SK-N-SH treated with all-trans-retinoic acid at 6 μM for 48 hours (cell line): ENCODE data around the gene LMF1.

Experiments
- ATAC-seq: fragments of 200-7000 bp; cut with Tn5 transposase; 3 replicates; pipeline ENCODE4 v1.9.1; 2020; ENCODE audit warnings: mild to moderate bottlenecking, moderate library complexity
- BACH2 ChIP-seq: fragments of 250-450 bp; sonication (Bioruptor Pico); IDR thresholded peaks from 2 replicates; pipeline ENCODE4 v1.9.0; 2021; ENCODE audit warnings: mild to moderate bottlenecking, borderline replicate concordance
- ESRRG ChIP-seq: fragments of 250-450 bp; sonication (Bioruptor Pico); IDR thresholded peaks from 2 replicates; pipeline ENCODE4 v1.6.1; 2021; ENCODE audit warnings: mild to moderate bottlenecking
- GLIS3 ChIP-seq: fragments of 250-450 bp; sonication (Bioruptor Pico); IDR thresholded peaks from 2 replicates; pipeline ENCODE4 v1.5.0; 2020; ENCODE audit warnings: mild to moderate bottlenecking, moderate library complexity
- ISL1 ChIP-seq: fragments of 250-450 bp; sonication (Bioruptor Pico); IDR thresholded peaks from 2 replicates; pipeline ENCODE4 v2.1.2; 2022; ENCODE audit warnings: mild to moderate bottlenecking, moderate library complexity
- PPARA ChIP-seq: fragments of 250-450 bp; sonication (Bioruptor Pico); IDR thresholded peaks from 2 replicates; pipeline ENCODE4 v1.5.0; 2020; ENCODE audit warnings: mild to moderate bottlenecking, borderline replicate concordance
- RARB ChIP-seq: fragments of 250-450 bp; sonication (Bioruptor Pico); IDR thresholded peaks from 2 replicates; pipeline ENCODE4 v1.8.0; 2021; ENCODE audit warnings: mild to moderate bottlenecking, moderate library complexity
- TCF4 ChIP-seq: fragments of 250-450 bp; sonication (Bioruptor Pico); IDR thresholded peaks from 2 replicates; pipeline ENCODE4 v1.8.0; 2021; ENCODE audit warnings: mild to moderate bottlenecking, moderate library complexity, borderline replicate concordance
- ZC3H10 ChIP-seq: fragments of 250-450 bp; sonication (Bioruptor Pico); IDR thresholded peaks from 2 replicates; pipeline ENCODE4 v1.5.1; 2021; ENCODE audit warnings: mild to moderate bottlenecking, moderate library complexity
- ZFP30 ChIP-seq: fragments of 450-650 bp; formaldehyde crosslinking; IDR thresholded peaks from 2 replicates; pipeline ENCODE4 v1.5.0; 2022; ENCODE audit warnings: mild to moderate bottlenecking, moderate library complexity
- ZNF565 ChIP-seq: fragments of 450-650 bp; formaldehyde crosslinking; conservative IDR thresholded peaks from 2 replicates; pipeline ENCODE4 v1.5.0; 2020; ENCODE audit warnings: low read depth, mild to moderate bottlenecking, moderate library complexity
- ZNF70 ChIP-seq: fragments of 450-650 bp; formaldehyde crosslinking; IDR thresholded peaks from 2 replicates; pipeline ENCODE4 v1.5.0; 2020; ENCODE audit warnings: mild to moderate bottlenecking, moderate library complexity
- TF ChIP-seq, protein P1 (sequence below): fragments of 250-450 bp; sonication (Bioruptor Pico); IDR thresholded peaks from 2 replicates; pipeline ENCODE4 v1.8.0; 2020; ENCODE audit warnings: mild to moderate bottlenecking, moderate library complexity, borderline replicate concordance
- TF ChIP-seq, protein P2 (sequence below): fragments of 250-450 bp; sonication (Bioruptor Pico); IDR thresholded peaks from 2 replicates; pipeline ENCODE4 v1.5.0; 2020; ENCODE audit warnings: mild to moderate bottlenecking, moderate library complexity
- TF ChIP-seq, protein P3 (sequence below): fragments of 250-450 bp; sonication (Bioruptor Pico); IDR thresholded peaks from 2 replicates; pipeline ENCODE4 v1.5.1; 2021; ENCODE audit warnings: mild to moderate bottlenecking, moderate library complexity
- TF ChIP-seq, protein P4 (sequence below): fragments of 250-450 bp; sonication (Bioruptor Pico); IDR thresholded peaks from 2 replicates; pipeline ENCODE4 v1.8.0; 2021; ENCODE audit warnings: low read depth, mild to moderate bottlenecking, moderate library complexity, borderline replicate concordance

The LMF1 gene

DNA sequence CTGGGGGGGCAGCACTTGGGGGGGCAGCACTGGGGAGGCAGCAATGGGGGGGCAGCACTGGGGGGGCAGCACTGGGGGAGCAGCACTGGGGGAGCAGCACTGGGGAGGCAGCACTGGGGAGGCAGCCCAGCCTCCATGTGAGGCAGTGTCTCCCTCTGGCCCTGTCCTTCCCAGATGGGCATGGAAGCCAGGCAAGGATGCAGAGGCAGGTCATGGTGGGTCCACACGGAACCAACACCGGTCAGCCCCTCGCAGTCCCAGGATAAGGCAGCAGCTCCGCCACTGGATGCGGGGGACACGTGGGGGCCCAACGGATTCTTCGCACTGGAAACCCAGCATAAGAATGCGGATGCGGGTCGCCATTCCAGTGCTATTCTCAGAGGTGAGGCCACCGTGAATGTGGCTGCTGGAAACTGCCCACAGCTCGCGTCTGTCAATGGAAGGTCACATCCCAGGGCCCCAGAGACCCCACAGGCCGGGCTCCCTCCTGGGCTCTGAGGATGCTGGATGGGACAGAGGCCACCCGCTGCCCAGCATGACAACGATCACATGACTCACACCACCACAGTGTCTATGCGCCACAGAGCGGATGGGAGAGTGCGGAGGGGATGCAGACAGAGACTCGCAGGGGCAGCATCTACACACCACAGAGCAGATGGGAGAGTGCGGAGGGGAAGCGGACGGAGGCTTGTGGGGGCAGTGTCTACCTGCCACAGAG is 59.0 kb downstream of the LMF1 start:
- TF ChIP-seq, protein P1, sequence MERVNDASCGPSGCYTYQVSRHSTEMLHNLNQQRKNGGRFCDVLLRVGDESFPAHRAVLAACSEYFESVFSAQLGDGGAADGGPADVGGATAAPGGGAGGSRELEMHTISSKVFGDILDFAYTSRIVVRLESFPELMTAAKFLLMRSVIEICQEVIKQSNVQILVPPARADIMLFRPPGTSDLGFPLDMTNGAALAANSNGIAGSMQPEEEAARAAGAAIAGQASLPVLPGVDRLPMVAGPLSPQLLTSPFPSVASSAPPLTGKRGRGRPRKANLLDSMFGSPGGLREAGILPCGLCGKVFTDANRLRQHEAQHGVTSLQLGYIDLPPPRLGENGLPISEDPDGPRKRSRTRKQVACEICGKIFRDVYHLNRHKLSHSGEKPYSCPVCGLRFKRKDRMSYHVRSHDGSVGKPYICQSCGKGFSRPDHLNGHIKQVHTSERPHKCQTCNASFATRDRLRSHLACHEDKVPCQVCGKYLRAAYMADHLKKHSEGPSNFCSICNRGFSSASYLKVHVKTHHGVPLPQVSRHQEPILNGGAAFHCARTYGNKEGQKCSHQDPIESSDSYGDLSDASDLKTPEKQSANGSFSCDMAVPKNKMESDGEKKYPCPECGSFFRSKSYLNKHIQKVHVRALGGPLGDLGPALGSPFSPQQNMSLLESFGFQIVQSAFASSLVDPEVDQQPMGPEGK (CRISPR knock-in tag), result no peak
- TF ChIP-seq, protein P2, sequence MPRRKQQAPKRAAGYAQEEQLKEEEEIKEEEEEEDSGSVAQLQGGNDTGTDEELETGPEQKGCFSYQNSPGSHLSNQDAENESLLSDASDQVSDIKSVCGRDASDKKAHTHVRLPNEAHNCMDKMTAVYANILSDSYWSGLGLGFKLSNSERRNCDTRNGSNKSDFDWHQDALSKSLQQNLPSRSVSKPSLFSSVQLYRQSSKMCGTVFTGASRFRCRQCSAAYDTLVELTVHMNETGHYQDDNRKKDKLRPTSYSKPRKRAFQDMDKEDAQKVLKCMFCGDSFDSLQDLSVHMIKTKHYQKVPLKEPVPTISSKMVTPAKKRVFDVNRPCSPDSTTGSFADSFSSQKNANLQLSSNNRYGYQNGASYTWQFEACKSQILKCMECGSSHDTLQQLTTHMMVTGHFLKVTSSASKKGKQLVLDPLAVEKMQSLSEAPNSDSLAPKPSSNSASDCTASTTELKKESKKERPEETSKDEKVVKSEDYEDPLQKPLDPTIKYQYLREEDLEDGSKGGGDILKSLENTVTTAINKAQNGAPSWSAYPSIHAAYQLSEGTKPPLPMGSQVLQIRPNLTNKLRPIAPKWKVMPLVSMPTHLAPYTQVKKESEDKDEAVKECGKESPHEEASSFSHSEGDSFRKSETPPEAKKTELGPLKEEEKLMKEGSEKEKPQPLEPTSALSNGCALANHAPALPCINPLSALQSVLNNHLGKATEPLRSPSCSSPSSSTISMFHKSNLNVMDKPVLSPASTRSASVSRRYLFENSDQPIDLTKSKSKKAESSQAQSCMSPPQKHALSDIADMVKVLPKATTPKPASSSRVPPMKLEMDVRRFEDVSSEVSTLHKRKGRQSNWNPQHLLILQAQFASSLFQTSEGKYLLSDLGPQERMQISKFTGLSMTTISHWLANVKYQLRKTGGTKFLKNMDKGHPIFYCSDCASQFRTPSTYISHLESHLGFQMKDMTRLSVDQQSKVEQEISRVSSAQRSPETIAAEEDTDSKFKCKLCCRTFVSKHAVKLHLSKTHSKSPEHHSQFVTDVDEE (CRISPR knock-in tag), result no peak
- TF ChIP-seq ZFP30 (CRISPR knock-in tag) (no peak), ZNF70 (no peak), PPARA (no peak)
- no peak for ATAC-seq

DNA sequence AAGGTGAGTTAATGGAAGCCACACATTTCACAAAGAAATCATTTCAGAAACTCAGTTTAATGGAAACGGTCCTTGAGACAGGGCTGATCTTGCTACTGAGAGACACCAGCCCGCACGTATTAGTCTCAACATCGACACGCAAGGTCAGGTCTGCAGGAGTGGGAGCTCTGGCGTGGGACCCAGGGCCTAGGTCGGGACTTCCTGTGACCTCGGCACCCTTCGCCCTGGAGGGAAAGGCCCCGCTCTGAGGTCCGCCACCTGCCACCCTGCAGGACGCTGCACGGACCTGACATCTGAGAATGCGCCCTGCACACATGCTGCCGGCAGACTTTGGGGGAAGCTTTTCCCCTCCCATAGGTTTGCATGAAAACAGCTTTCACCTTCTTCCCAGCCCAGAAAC is 59.7 kb downstream of the LMF1 start:
- TF ChIP-seq ESRRG (CRISPR knock-in tag), result no peak
- no peak for TF ChIP-seq RARB
- TF ChIP-seq, protein P3, sequence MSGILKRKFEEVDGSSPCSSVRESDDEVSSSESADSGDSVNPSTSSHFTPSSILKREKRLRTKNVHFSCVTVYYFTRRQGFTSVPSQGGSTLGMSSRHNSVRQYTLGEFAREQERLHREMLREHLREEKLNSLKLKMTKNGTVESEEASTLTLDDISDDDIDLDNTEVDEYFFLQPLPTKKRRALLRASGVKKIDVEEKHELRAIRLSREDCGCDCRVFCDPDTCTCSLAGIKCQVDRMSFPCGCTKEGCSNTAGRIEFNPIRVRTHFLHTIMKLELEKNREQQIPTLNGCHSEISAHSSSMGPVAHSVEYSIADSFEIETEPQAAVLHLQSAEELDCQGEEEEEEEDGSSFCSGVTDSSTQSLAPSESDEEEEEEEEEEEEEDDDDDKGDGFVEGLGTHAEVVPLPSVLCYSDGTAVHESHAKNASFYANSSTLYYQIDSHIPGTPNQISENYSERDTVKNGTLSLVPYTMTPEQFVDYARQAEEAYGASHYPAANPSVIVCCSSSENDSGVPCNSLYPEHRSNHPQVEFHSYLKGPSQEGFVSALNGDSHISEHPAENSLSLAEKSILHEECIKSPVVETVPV (CRISPR knock-in tag), result no peak
- no peak for TF ChIP-seq ZNF565 (CRISPR knock-in tag)
- no peak for TF ChIP-seq ZNF70
- no peak for TF ChIP-seq ISL1
- TF ChIP-seq, protein P1 (CRISPR knock-in tag), result no peak
- TF ChIP-seq, protein P2 (CRISPR knock-in tag), result no peak
- TF ChIP-seq TCF4 (CRISPR knock-in tag), result no peak
- no peak for TF ChIP-seq BACH2
- ATAC-seq, result no peak

DNA sequence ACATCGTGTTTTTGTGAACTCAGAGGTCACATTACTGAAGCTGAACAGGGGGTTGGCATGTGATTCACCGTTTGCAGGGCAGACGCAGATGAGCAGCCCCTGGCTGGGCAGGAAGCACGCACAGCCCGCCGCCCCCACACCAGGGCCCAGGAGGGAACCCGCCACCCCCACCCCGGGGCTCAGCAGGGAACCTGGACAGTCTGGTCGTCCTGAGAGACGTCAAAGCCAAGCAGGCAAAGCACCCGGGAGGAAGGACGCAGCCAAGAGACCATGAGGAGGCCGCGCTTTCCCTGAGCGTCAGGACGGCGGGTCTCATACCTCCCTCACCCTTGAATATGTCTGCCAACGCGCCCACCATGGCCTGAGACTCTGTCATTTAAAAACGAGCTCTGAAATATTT is 60.6 kb downstream of the LMF1 start:
- no peak for ATAC-seq
- no peak for TF ChIP-seq RARB
- no peak for TF ChIP-seq GLIS3 (CRISPR knock-in tag)
- TF ChIP-seq ZNF565 (CRISPR knock-in tag), result no peak
- TF ChIP-seq, protein P1 (CRISPR knock-in tag), result no peak
- no peak for TF ChIP-seq ZFP30 (CRISPR knock-in tag)
- TF ChIP-seq, protein P4, sequence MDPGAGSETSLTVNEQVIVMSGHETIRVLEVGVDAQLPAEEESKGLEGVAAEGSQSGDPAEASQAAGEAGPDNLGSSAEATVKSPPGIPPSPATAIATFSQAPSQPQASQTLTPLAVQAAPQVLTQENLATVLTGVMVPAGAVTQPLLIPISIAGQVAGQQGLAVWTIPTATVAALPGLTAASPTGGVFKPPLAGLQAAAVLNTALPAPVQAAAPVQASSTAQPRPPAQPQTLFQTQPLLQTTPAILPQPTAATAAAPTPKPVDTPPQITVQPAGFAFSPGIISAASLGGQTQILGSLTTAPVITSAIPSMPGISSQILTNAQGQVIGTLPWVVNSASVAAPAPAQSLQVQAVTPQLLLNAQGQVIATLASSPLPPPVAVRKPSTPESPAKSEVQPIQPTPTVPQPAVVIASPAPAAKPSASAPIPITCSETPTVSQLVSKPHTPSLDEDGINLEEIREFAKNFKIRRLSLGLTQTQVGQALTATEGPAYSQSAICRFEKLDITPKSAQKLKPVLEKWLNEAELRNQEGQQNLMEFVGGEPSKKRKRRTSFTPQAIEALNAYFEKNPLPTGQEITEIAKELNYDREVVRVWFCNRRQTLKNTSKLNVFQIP (CRISPR knock-in tag), result no peak
- TF ChIP-seq ZC3H10 (CRISPR knock-in tag), result no peak
